Osteoblast (primary cell): ENCODE data around the gene RPUSD2. TPM values are rescaled to one million over a fixed set of nuclear protein-coding genes. Genes with fewer than 3 reads are reported as not detected.

Experiments used
- DNase-seq: peaks from one replicate; pipeline ENCODE4 v3.0.0; 2011; ENCODE audit warnings: low spot score, mixed read lengths; ENCODE audit not compliant: insufficient read length; ENCODE audit errors: missing footprints
- H2AFZ ChIP-seq: 2 replicates; pipeline ENCODE4 v1.6.0; 2011; ENCODE audit warnings: mild to moderate bottlenecking, low read length
- H3K27ac ChIP-seq: 2 replicates; pipeline ENCODE4 v1.5.1; 2011; ENCODE audit warnings: mild to moderate bottlenecking, low read depth, low read length, moderate library complexity
- H3K27me3 ChIP-seq: 2 replicates; pipeline ENCODE4 v1.6.0; 2012; ENCODE audit warnings: mild to moderate bottlenecking, control low read depth, inconsistent platforms, low read length, moderate library complexity; ENCODE audit not compliant: insufficient read depth
- H3K36me3 ChIP-seq: 2 replicates; pipeline ENCODE4 v1.5.1; 2011; ENCODE audit warnings: mild to moderate bottlenecking, low read length, control low read depth, moderate library complexity; ENCODE audit not compliant: insufficient read depth
- H3K4me1 ChIP-seq: 2 replicates; pipeline ENCODE4 v1.5.1; 2011; ENCODE audit warnings: mild to moderate bottlenecking, low read length, control low read depth, moderate library complexity; ENCODE audit not compliant: insufficient read depth
- H3K4me2 ChIP-seq: 2 replicates; pipeline ENCODE4 v1.6.0; 2011; ENCODE audit warnings: mild to moderate bottlenecking, low read length; ENCODE audit not compliant: insufficient read depth
- H3K4me3 ChIP-seq: fragments of 200-600 bp; sonication (generic); 3 replicates; pipeline ENCODE4 v1.5.1; 2012; ENCODE audit warnings: mild to moderate bottlenecking, low read length, inconsistent platforms; ENCODE audit not compliant: insufficient read depth
- H3K79me2 ChIP-seq: 2 replicates; pipeline ENCODE4 v1.6.0; 2012; ENCODE audit warnings: mild to moderate bottlenecking, low read length, control low read depth, inconsistent platforms; ENCODE audit not compliant: insufficient read depth
- H3K9me3 ChIP-seq: 2 replicates; pipeline ENCODE4 v1.5.1; 2011; ENCODE audit warnings: low read depth, low read length, control low read depth
- H4K20me1 ChIP-seq: 2 replicates; pipeline ENCODE4 v1.6.0; 2012; ENCODE audit warnings: mild to moderate bottlenecking, low read length, control low read depth; ENCODE audit not compliant: insufficient read depth
- CTCF ChIP-seq: IDR thresholded peaks from 2 replicates; pipeline ENCODE4 v1.5.1; 2011; ENCODE audit warnings: mild to moderate bottlenecking, low read depth, low read length, moderate library complexity; ENCODE audit errors: extremely low read depth
- total RNA-seq: library from RNA; depleted of rRNA; stranded (reverse); fragments of >200 nt; gene quantifications from 2 replicates; pipeline ENCODE4 v1.2.3, GENCODE V29; 2012

Gene RPUSD2
- total RNA-seq, 1 donor = 9.0 TPM

DNA sequence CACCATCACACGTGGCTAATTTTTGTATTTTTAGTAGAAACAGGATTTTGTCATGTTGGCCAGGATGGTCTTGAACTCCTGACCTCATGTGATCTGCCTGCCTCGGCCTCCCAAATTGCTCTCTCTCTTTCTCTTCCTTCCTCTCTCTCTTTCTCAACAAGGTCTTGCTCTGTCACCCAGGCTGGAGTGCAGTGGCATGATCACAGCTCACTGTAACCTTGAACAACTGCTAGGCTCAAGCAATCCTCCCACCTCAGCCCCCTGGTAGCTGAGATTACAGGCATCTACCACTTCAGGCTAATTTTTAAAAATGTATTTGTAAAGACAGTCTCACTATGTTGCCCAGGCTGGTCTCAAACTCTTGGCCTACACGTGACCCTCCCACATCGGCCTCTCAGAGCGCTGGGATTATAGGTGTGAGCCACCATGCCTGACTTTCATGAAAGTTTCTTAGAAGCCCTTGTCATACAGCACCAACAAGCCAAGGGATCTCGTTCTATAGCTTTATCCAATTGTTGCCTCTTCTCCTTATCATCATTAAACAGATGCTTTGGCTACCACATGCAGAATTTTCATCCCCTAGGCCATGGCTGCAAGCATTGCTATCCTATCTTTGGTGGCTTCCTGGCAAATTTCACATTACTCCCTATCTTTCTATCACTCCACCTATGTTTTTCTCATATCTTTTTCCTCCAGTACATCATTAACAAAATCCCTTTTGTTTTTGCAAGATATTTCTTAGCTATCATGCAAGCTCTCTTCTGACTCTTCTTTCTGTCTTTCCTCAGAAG, 10.0 kb upstream of the RPUSD2 start:
- Histone ChIP-seq H3K9me3 (no peaks in the 10 kb centered on the region), H3K4me3 (no peak overlapping the region), H4K20me1 (peaks cover 3% of the 10 kb centered on the region), H2AFZ (no peak overlapping the region), H3K27ac (no peak overlapping the region), H3K36me3 (peaks cover 39% of the 10 kb centered on the region), H3K79me2 (peaks cover 28% of the 10 kb centered on the region), H3K4me2 (no peak overlapping the region), H3K4me1 (peaks cover 4% of the 10 kb centered on the region), H3K27me3 (no peaks in the 10 kb centered on the region)
- TF ChIP-seq CTCF = no peak
- DNase-seq = no peak

GRCh38 chr15:40562691-40563090, 6.4 kb upstream of the RPUSD2 start:
- H3K4me3 ChIP-seq = no peak overlapping the region

GRCh38 chr15:40563426-40563825, 5.7 kb upstream of the RPUSD2 start:
- DNase-seq = no peak

More at GRCh38 chr15:40562691-40563090, 6.4 kb upstream of the RPUSD2 start:
- Histone ChIP-seq H3K79me2 (peaks cover 34% of the 10 kb centered on the region), H3K9me3 (no peaks in the 10 kb centered on the region), H3K27ac (no peak overlapping the region), H3K4me1 (peaks cover 8% of the 10 kb centered on the region), H3K36me3 (peaks cover 14% of the 10 kb centered on the region), H4K20me1 (no peaks in the 10 kb centered on the region), H3K27me3 (no peaks in the 10 kb centered on the region), H3K4me2 (no peak overlapping the region), H2AFZ (no peak overlapping the region)
- DNase-seq = no peak
- no peak for TF ChIP-seq CTCF

More at GRCh38 chr15:40563426-40563825, 5.7 kb upstream of the RPUSD2 start:
- Histone ChIP-seq H3K79me2 (peaks cover 34% of the 10 kb centered on the region), H3K27ac (peak overlapping the region; percentile 2), H4K20me1 (no peaks in the 10 kb centered on the region), H3K27me3 (no peaks in the 10 kb centered on the region), H2AFZ (no peak overlapping the region), H3K4me2 (peak overlapping the region; percentile 93), H3K4me3 (no peak overlapping the region), H3K4me1 (peaks cover 8% of the 10 kb centered on the region), H3K9me3 (no peaks in the 10 kb centered on the region), H3K36me3 (peaks cover 14% of the 10 kb centered on the region)
- TF ChIP-seq CTCF = no peak
